ENCODE measurements around the gene TRAIP.

Gene TRAIP

GRCh38 chr3:49803465-49804140 lies 52.8 kb downstream of the TRAIP start (continued):
- no peak for TF ChIP-seq ZNF548 (tag by site-specific recombination; IDR thresholded peaks at IDR 0.05)
- no peak for TF ChIP-seq ZNF132 (tag by site-specific recombination; IDR thresholded peaks at IDR 0.05; ENCODE audit: borderline replicate concordance)
- TF ChIP-seq OSR2 (tag by site-specific recombination; IDR thresholded peaks at IDR 0.05), result no peak
- peak; percentile 74 for TF ChIP-seq ZNF449 (tag by site-specific recombination; IDR thresholded peaks at IDR 0.05)
- no peak for TF ChIP-seq ZNF148 (tag by site-specific recombination; IDR thresholded peaks at IDR 0.05; ENCODE audit: borderline replicate concordance)
- TF ChIP-seq ZNF26 (tag by site-specific recombination; IDR thresholded peaks at IDR 0.05), result no peak
- peak; percentile 64; the same call in 1 of the 2 replicates for TF ChIP-seq ZBTB6 (tag by site-specific recombination; IDR thresholded peaks at IDR 0.05)
- TF ChIP-seq ZNF341 (tag by site-specific recombination; IDR thresholded peaks at IDR 0.05; ENCODE audit: low read depth), result peak; percentile 86
- no peak for TF ChIP-seq HOXC10 (CRISPR knock-in tag; IDR thresholded peaks at IDR 0.05)
- no peak for TF ChIP-seq HOXD13 (CRISPR knock-in tag; IDR thresholded peaks at IDR 0.05; ENCODE audit: borderline replicate concordance)
- no peak for TF ChIP-seq ZNF362 (tag by site-specific recombination; IDR thresholded peaks at IDR 0.05)
- no peak for TF ChIP-seq ZNF174 (tag by site-specific recombination; IDR thresholded peaks at IDR 0.05)
- no peak for TF ChIP-seq SETDB1 (IDR thresholded peaks at IDR 0.05; ENCODE audit: insufficient read length, low read length)
- TF ChIP-seq ZNF654 (tag by site-specific recombination; IDR thresholded peaks at IDR 0.05; ENCODE audit: low read depth), result no peak
- no peak for TF ChIP-seq ELK4 (IDR thresholded peaks at IDR 0.05; ENCODE audit: borderline replicate concordance, low read depth, low read length)
- TF ChIP-seq SCRT1 (tag by site-specific recombination; IDR thresholded peaks at IDR 0.05; ENCODE audit: borderline replicate concordance), result no peak
- TF ChIP-seq ZSCAN23 (tag by site-specific recombination; IDR thresholded peaks at IDR 0.05), result no peak
- no peak for TF ChIP-seq ZNF701 (tag by site-specific recombination; IDR thresholded peaks at IDR 0.05)
- TF ChIP-seq ZSCAN16 (tag by site-specific recombination; IDR thresholded peaks at IDR 0.05), result no peak
- no peak for TF ChIP-seq PRDM10 (tag by site-specific recombination; IDR thresholded peaks at IDR 0.05)
- no peak for TF ChIP-seq PBX3 (CRISPR knock-in tag; IDR thresholded peaks at IDR 0.05)
- TF ChIP-seq CTCF (tag by site-specific recombination; IDR thresholded peaks at IDR 0.05), result 0 out of 2 replicates have a peak, but pooled peaks have one; percentile 15
